Measurements from ENCODE around the gene ABL1.

The ABL1 gene

GRCh38 chr9:130837002-130837511, 2.0 kb downstream of the ABL1 start:
- Histone ChIP-seq H3K27ac (no peak overlapping the region), H3K79me2 (ENCODE audit: insufficient read depth, low read depth) (peaks cover 44% of the 10 kb centered on the region; the same call in 1 of the 2 replicates)
- TF ChIP-seq CTCF (conservative IDR thresholded peaks at IDR 0.05; ENCODE audit: low read depth, low read length) = no peak

GRCh38 chr9:130837643-130838042, 2.6 kb downstream of the ABL1 start:
- no peak for TF ChIP-seq CTCF (conservative IDR thresholded peaks at IDR 0.05; ENCODE audit: low read depth, low read length)
- Histone ChIP-seq H3K9ac (no peak overlapping the region), H3K4me3 (IDR thresholded peaks at IDR 0.05; ENCODE audit: insufficient read depth, low read depth, low read length) (no peak overlapping the region), H3K4me2 (no peak overlapping the region), H3K27me3 (ENCODE audit: insufficient read depth, low read depth) (no peaks in the 10 kb centered on the region), H3K27ac (no peak overlapping the region), H3K79me2 (ENCODE audit: insufficient read depth, low read depth) (peaks cover 49% of the 10 kb centered on the region; the same call in 1 of the 2 replicates), H3K4me1 (ENCODE audit: low read depth, poor library complexity, severe bottlenecking) (peaks cover 21% of the 10 kb centered on the region), H4K20me1 (ENCODE audit: insufficient read depth) (no peaks in the 10 kb centered on the region), H3K36me3 (ENCODE audit: insufficient read depth) (no peaks in the 10 kb centered on the region), H2AFZ (ENCODE audit: low read depth) (no peak overlapping the region)

More at GRCh38 chr9:130837002-130837511, 2.0 kb downstream of the ABL1 start:
- Histone ChIP-seq H3K27me3 (ENCODE audit: insufficient read depth, low read depth) (no peaks in the 10 kb centered on the region), H4K20me1 (ENCODE audit: insufficient read depth) (no peaks in the 10 kb centered on the region), H3K4me2 (0 out of 2 replicates have a peak overlapping the region, but pooled peaks have one; percentile 40), H3K9ac (no peak overlapping the region), H3K36me3 (ENCODE audit: insufficient read depth) (no peaks in the 10 kb centered on the region), H3K4me3 (IDR thresholded peaks at IDR 0.05; ENCODE audit: insufficient read depth, low read depth, low read length) (no peak overlapping the region), H3K4me1 (ENCODE audit: low read depth, poor library complexity, severe bottlenecking) (peaks cover 21% of the 10 kb centered on the region), H2AFZ (ENCODE audit: low read depth) (no peak overlapping the region)

GRCh38 chr9:130839132-130840111, 4.4 kb downstream of the ABL1 start:
- no peak for TF ChIP-seq CTCF (conservative IDR thresholded peaks at IDR 0.05; ENCODE audit: low read depth, low read length)
- H2AFZ ChIP-seq (ENCODE audit: low read depth) = no peak overlapping the region
- H3K4me2 ChIP-seq = no peak overlapping the region
- H3K9ac ChIP-seq = no peak overlapping the region
- no peaks in the 10 kb centered on the region for H4K20me1 ChIP-seq (ENCODE audit: insufficient read depth)
- H3K36me3 ChIP-seq (ENCODE audit: insufficient read depth) = no peaks in the 10 kb centered on the region
- H3K79me2 ChIP-seq (ENCODE audit: insufficient read depth, low read depth) = peaks cover 51% of the 10 kb centered on the region; the same call in 1 of the 2 replicates
- H3K27ac ChIP-seq = no peak overlapping the region
- no peaks in the 10 kb centered on the region for H3K27me3 ChIP-seq (ENCODE audit: insufficient read depth, low read depth)
- H3K4me1 ChIP-seq (ENCODE audit: low read depth, poor library complexity, severe bottlenecking) = peaks cover 15% of the 10 kb centered on the region
- H3K4me3 ChIP-seq (IDR thresholded peaks at IDR 0.05; ENCODE audit: insufficient read depth, low read depth, low read length) = no peak overlapping the region

- Histone ChIP-seq H3K4me1 (ENCODE audit: low read depth, poor library complexity, severe bottlenecking) (peaks cover 15% of the 10 kb centered on the region), H2AFZ (ENCODE audit: low read depth) (no peak overlapping the region), H4K20me1 (ENCODE audit: insufficient read depth) (no peaks in the 10 kb centered on the region), H3K79me2 (ENCODE audit: insufficient read depth, low read depth) (peaks cover 31% of the 10 kb centered on the region; the same call in 1 of the 2 replicates), H3K27ac (no peak overlapping the region), H3K4me2 (no peak overlapping the region), H3K4me3 (IDR thresholded peaks at IDR 0.05; ENCODE audit: insufficient read depth, low read depth, low read length) (no peak overlapping the region), H3K36me3 (ENCODE audit: insufficient read depth) (no peaks in the 10 kb centered on the region), H3K9ac (no peak overlapping the region), H3K27me3 (ENCODE audit: insufficient read depth, low read depth) (no peaks in the 10 kb centered on the region)
- no peak for TF ChIP-seq CTCF (conservative IDR thresholded peaks at IDR 0.05; ENCODE audit: low read depth, low read length)
These were observed 7.5 kb downstream of the ABL1 start for GRCh38 chr9:130842545-130842944.
